Natural killer cell (primary cell): ENCODE data around the gene STIP1. TPM values are rescaled to one million over a fixed set of nuclear protein-coding genes. Genes with fewer than 3 reads are reported as not detected.

Source experiments
- ATAC-seq, 3 donors: fragments of 150-1000 bp in 2 of 3; fragments of 200-7000 bp in 1 of 3; cut with Tn5 transposase; 1 replicate in 1 of 3; 2 replicates in 2 of 3; pipeline ENCODE4 v1.10.0; 2021; ENCODE audit warnings: mild to moderate bottlenecking in 2 of 3, moderate library complexity in 2 of 3
- DNase-seq, 2 donors: peaks; one replicate each; pipeline versions ENCODE4 v3.0.0 to v3.0.0-alpha.2; 2013 to 2021; ENCODE audit warnings: mixed read lengths in 1 of 2
- H3K27ac ChIP-seq: one replicate; pipeline ENCODE4 v1.5.1; 2013; ENCODE audit warnings: mild to moderate bottlenecking, low read length
- H3K27me3 ChIP-seq: one replicate; pipeline ENCODE4 v1.6.1; 2013; ENCODE audit warnings: low read length; ENCODE audit not compliant: control insufficient read depth, insufficient read depth
- H3K36me3 ChIP-seq: one replicate; pipeline ENCODE4 v1.6.1; 2013; ENCODE audit warnings: low read length; ENCODE audit not compliant: control insufficient read depth, insufficient read depth
- H3K4me1 ChIP-seq: one replicate; pipeline ENCODE4 v1.6.1; 2013; ENCODE audit warnings: low read length; ENCODE audit not compliant: control insufficient read depth, insufficient read depth
- H3K4me3 ChIP-seq: one replicate; pipeline ENCODE4 v1.5.1; 2013; ENCODE audit warnings: low read length
- H3K9me3 ChIP-seq: one replicate; pipeline ENCODE4 v1.6.1; 2013; ENCODE audit warnings: low read length; ENCODE audit not compliant: control insufficient read depth, insufficient read depth
- H3K27ac Mint-ChIP-seq, 2 donors: one replicate each; pipeline ENCODE4 v1.8.0; 2022; ENCODE audit warnings: mild to moderate bottlenecking in 2 of 2, mixed read lengths in 2 of 2, moderate library complexity in 1 of 2
- H3K27me3 Mint-ChIP-seq, 2 donors: one replicate each; pipeline ENCODE4 v1.8.0; 2022; ENCODE audit warnings: low read depth in 2 of 2, mixed read lengths in 2 of 2
- H3K36me3 Mint-ChIP-seq: one replicate; pipeline ENCODE4 v1.8.0; 2022; ENCODE audit warnings: mixed read lengths
- H3K4me1 Mint-ChIP-seq, 2 donors: one replicate each; pipeline ENCODE4 v1.8.0; 2022; ENCODE audit warnings: mixed read lengths in 2 of 2
- H3K4me3 Mint-ChIP-seq: one replicate; pipeline ENCODE4 v1.8.0; 2022; ENCODE audit warnings: mild to moderate bottlenecking, moderate library complexity, mixed read lengths
- H3K9me3 Mint-ChIP-seq, 2 donors: one replicate each; pipeline ENCODE4 v1.8.0; 2022; ENCODE audit warnings: mixed read lengths in 2 of 2
- WGBS: methylation state at CpG from one replicate; pipeline ENCODE4 v1.1.7; 2013; ENCODE audit warnings: missing lambda C conversion rate; ENCODE audit not compliant: insufficient coverage; 5-methylcytosine and 5-hydroxymethylcytosine counted together
- intact Hi-C: fragments of 100-400 bp; cut with micrococcal nuclease; formaldehyde crosslinking; loops from one replicate; pipeline ENCODE4 v1.14.2; 2022
- total RNA-seq, 4 donors: library from RNA; stranded (reverse); fragments of 120-200 nt in 1 of 4; gene quantifications; one replicate each; pipeline versions ENCODE4 v1.2.3 to v1.2.4, GENCODE V29; 2013 to 2022
- TF ChIP-seq, protein P1 (sequence below): fragments of 200-600 bp; IDR thresholded peaks from one replicate; pipeline ENCODE4 v1.8.0; 2022; ENCODE audit warnings: antibody characterized with exemption

STIP1 gene
- total RNA-seq, 3 donors from 2014 or later (not counting 1 experiment from before 2014, with no cell fraction given), result 80.9 to 110 (median 85.1) TPM

DNA sequence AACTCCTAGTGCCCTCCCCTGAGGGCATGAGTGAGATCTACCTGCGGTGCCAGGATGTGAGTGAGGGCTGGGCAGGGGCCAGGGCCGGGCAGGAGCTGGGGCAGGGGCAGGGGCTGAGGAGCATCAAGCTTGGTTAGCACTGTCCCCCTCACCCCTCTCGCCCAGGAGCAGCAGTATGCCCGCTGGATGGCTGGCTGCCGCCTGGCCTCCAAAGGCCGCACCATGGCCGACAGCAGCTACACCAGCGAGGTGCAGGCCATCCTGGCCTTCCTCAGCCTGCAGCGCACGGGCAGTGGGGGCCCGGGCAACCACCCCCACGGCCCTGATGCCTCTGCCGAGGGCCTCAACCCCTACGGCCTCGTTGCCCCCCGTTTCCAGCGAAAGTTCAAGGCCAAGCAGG lies 34.3 kb downstream of the STIP1 start:
- Histone ChIP-seq H3K4me1 (peaks cover 15% of the 10 kb centered on the region), H3K4me3 (no peak overlapping the region), H3K36me3 (peaks cover 62% of the 10 kb centered on the region), H3K27me3 (no peaks in the 10 kb centered on the region), H3K27ac (no peak overlapping the region), H3K9me3 (no peaks in the 10 kb centered on the region)
- Mint-ChIP-seq H3K4me1 (peaks cover 10 to 22% of the 10 kb centered on the region in 2 donors), H3K9me3 (no peaks in the 10 kb centered on the region), H3K27me3 (no peaks in the 10 kb centered on the region), H3K36me3 (no peaks in the 10 kb centered on the region), H3K4me3 (no peak overlapping the region), H3K27ac (no peak overlapping the region)
- TF ChIP-seq, protein P1, sequence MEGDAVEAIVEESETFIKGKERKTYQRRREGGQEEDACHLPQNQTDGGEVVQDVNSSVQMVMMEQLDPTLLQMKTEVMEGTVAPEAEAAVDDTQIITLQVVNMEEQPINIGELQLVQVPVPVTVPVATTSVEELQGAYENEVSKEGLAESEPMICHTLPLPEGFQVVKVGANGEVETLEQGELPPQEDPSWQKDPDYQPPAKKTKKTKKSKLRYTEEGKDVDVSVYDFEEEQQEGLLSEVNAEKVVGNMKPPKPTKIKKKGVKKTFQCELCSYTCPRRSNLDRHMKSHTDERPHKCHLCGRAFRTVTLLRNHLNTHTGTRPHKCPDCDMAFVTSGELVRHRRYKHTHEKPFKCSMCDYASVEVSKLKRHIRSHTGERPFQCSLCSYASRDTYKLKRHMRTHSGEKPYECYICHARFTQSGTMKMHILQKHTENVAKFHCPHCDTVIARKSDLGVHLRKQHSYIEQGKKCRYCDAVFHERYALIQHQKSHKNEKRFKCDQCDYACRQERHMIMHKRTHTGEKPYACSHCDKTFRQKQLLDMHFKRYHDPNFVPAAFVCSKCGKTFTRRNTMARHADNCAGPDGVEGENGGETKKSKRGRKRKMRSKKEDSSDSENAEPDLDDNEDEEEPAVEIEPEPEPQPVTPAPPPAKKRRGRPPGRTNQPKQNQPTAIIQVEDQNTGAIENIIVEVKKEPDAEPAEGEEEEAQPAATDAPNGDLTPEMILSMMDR, result no peak
- no peak for DNase-seq
- ATAC-seq, result no peak
- intact Hi-C loops, result no loop called here
- WGBS, result 96% methylated on average over 17 of the region's 17 CpGs

DNA sequence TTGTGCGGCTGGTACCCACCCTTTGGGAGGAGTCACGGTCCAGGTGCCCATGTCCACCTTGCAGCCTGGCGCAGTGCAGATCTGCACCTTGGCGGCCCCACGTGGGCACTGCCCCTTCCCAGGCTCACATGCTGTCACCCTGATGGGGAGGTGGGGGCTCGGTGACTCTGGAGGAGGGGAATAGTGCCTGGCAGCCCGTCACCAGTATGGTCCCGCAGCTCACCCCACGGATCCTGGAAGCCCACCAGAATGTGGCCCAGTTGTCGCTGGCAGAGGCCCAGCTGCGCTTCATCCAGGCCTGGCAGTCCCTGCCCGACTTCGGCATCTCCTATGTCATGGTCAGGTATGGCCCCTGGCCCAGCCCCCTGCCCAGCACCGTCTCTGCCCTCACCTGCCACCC lies 34.8 kb downstream of the STIP1 start:
- Mint-ChIP-seq H3K9me3 (no peaks in the 10 kb centered on the region), H3K4me1 (peaks cover 12 to 28% of the 10 kb centered on the region in 2 donors), H3K27me3 (no peaks in the 10 kb centered on the region), H3K36me3 (no peaks in the 10 kb centered on the region), H3K27ac (no peak overlapping the region), H3K4me3 (no peak overlapping the region)
- Histone ChIP-seq H3K27ac (no peak overlapping the region), H3K4me3 (no peak overlapping the region), H3K4me1 (peaks cover 20% of the 10 kb centered on the region), H3K27me3 (no peaks in the 10 kb centered on the region), H3K9me3 (no peaks in the 10 kb centered on the region), H3K36me3 (peaks cover 59% of the 10 kb centered on the region)
- DNase-seq (no peak), ATAC-seq (no peak)
- intact Hi-C loops, result no loop called here
- 94% methylated on average over 14 of the region's 14 CpGs for WGBS
- TF ChIP-seq, protein P1, result no peak

DNA sequence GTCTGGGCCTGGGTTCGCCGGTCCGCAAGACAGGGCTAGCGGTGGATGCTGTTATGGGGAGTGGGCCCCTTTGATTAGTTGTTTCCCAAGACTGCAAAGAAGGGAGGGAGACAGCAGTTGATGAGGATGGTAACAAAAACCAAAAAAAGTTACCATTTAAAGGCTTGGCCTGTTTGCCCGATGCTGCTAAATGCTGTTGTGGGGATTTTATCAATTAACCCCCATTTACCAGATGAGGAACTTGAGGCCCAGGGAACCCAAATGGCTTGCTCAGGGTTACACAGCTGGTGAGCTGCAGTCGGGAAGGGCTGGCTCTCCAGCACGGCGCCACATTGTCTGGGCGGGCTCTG lies 36.7 kb downstream of the STIP1 start:
- H3K4me1 ChIP-seq, result peaks cover 35% of the 10 kb centered on the region
- no peak overlapping the region for H3K4me3 Mint-ChIP-seq
- intact Hi-C loops, result no loop called here
- no peaks in the 10 kb centered on the region for H3K27me3 Mint-ChIP-seq
- DNase-seq (no peak), ATAC-seq (no peak)
- no peaks in the 10 kb centered on the region for H3K9me3 ChIP-seq
- no peaks in the 10 kb centered on the region for H3K36me3 Mint-ChIP-seq
- no peak overlapping the region for H3K4me3 ChIP-seq
- no peak overlapping the region for H3K27ac Mint-ChIP-seq
- no peaks in the 10 kb centered on the region for H3K9me3 Mint-ChIP-seq
- H3K27me3 ChIP-seq, result no peaks in the 10 kb centered on the region
- 87% methylated on average over 8 of the region's 9 CpGs for WGBS
- H3K4me1 Mint-ChIP-seq, result peaks cover 21 to 39% of the 10 kb centered on the region in 2 donors
- peaks cover 52% of the 10 kb centered on the region for H3K36me3 ChIP-seq
- no peak overlapping the region for H3K27ac ChIP-seq
- TF ChIP-seq, protein P1, result no peak

DNA sequence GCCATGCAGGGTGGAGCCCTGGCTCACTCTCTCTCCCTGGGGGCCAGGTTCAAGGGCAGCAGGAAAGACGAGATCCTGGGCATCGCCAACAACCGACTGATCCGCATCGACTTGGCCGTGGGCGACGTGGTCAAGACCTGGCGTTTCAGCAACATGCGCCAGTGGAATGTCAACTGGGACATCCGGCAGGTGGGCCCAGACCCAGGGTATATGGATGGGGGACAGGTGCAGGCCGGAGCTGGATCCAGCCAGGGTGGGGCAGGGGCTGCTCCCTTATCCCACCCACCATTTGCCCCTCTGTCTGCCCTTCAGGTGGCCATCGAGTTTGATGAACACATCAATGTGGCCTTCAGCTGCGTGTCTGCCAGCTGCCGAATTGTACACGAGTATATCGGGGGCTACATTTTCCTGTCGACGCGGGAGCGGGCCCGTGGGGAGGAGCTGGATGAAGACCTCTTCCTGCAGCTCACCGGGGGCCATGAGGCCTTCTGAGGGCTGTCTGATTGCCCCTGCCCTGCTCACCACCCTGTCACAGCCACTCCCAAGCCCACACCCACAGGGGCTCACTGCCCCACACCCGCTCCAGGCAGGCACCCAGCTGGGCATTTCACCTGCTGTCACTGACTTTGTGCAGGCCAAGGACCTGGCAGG lies 37.2 kb downstream of the STIP1 start:
- no peaks in the 10 kb centered on the region for H3K27me3 Mint-ChIP-seq
- intact Hi-C loops, result no loop called here
- 89% methylated on average over 24 of the region's 24 CpGs for WGBS
- Histone ChIP-seq H3K27me3 (no peaks in the 10 kb centered on the region), H3K36me3 (peaks cover 50% of the 10 kb centered on the region), H3K9me3 (no peaks in the 10 kb centered on the region), H3K4me3 (no peak overlapping the region), H3K4me1 (peaks cover 36% of the 10 kb centered on the region), H3K27ac (no peak overlapping the region)
- no peak overlapping the region for H3K4me3 Mint-ChIP-seq
- H3K9me3 Mint-ChIP-seq, result no peaks in the 10 kb centered on the region
- no peak overlapping the region for H3K27ac Mint-ChIP-seq
- DNase-seq, result no peak
- peaks cover 21 to 44% of the 10 kb centered on the region in 2 donors for H3K4me1 Mint-ChIP-seq
- TF ChIP-seq, protein P1, result no peak
- no peak for ATAC-seq
- no peaks in the 10 kb centered on the region for H3K36me3 Mint-ChIP-seq
